MCF 10A (cell line): ENCODE measurements around the gene RSPH3. TPM values are rescaled to one million over a fixed set of nuclear protein-coding genes. Genes with fewer than 3 reads are reported as not detected.

ENCODE experiments used
- BruUV-seq: library from RNA; stranded (reverse); fragments of 400-500 nt; replicated peaks from 2 replicates; lab custom pipeline; 2021; lab: Mats Ljungman, UMichigan
- CTCF ChIA-PET: fragments of 300-600 bp; sonication (Branson Sonifier 250); formaldehyde crosslinking; extraction: SDS; loops from one replicate; lab custom pipeline; 2021; ENCODE audit warnings: antibody characterized with exemption, inconsistent platforms; lab: Yijun Ruan, JAX
- POLR2A ChIA-PET: fragments of 300-600, 350-650 bp; sonication (Branson Sonifier 250); formaldehyde crosslinking; extraction: SDS; loops from one replicate; lab custom pipeline; 2020; ENCODE audit warnings: antibody characterized with exemption, inconsistent platforms; lab: Yijun Ruan, JAX
- DNase-seq: peaks from one replicate; pipeline ENCODE4 v3.0.0-alpha.2; 2018; ENCODE audit not compliant: unreplicated experiment
- H3K27ac Mint-ChIP-seq: one replicate; pipeline ENCODE4 v1.8.0; 2022; ENCODE audit warnings: mild to moderate bottlenecking, low read depth, mixed read lengths; ENCODE audit not compliant: unreplicated experiment
- H3K27me3 Mint-ChIP-seq: one replicate; pipeline ENCODE4 v1.8.0; 2022; ENCODE audit warnings: mixed read lengths; ENCODE audit not compliant: insufficient read depth, unreplicated experiment
- H3K36me3 Mint-ChIP-seq: one replicate; pipeline ENCODE4 v1.8.0; 2022; ENCODE audit warnings: mild to moderate bottlenecking, moderate library complexity, mixed read lengths; ENCODE audit not compliant: insufficient read depth, unreplicated experiment
- H3K4me1 Mint-ChIP-seq: one replicate; pipeline ENCODE4 v1.8.0; 2022; ENCODE audit warnings: mixed read lengths; ENCODE audit not compliant: insufficient read depth, unreplicated experiment
- H3K4me3 Mint-ChIP-seq: one replicate; pipeline ENCODE4 v1.8.0; 2022; ENCODE audit warnings: mild to moderate bottlenecking, moderate library complexity, mixed read lengths; ENCODE audit not compliant: unreplicated experiment
- H3K9me3 Mint-ChIP-seq: one replicate; pipeline ENCODE4 v1.8.0; 2022; ENCODE audit warnings: mixed read lengths; ENCODE audit not compliant: unreplicated experiment
- CTCF ChIP-seq: fragments of 200-600 bp; IDR thresholded peaks from one replicate; pipeline ENCODE4 v1.8.0; 2022; ENCODE audit warnings: antibody characterized with exemption, mild to moderate bottlenecking; ENCODE audit not compliant: unreplicated experiment
- intact Hi-C: fragments of 100-400 bp; cut with micrococcal nuclease; formaldehyde crosslinking; loops from 2 replicates; pipeline ENCODE4 v1.14.1; 2022
- total RNA-seq: library from RNA; stranded (reverse); gene quantifications from 2 replicates; pipeline ENCODE4 v1.2.3, GENCODE V29; 2022

The RSPH3 gene
- total RNA-seq, 1 experiment from 2014 or later: 13.1 TPM

- Mint-ChIP-seq H3K27ac (no peak overlapping the region), H3K36me3 (peaks cover 6% of the 10 kb centered on the region), H3K27me3 (no peaks in the 10 kb centered on the region), H3K4me3 (no peak overlapping the region), H3K4me1 (peaks cover 6% of the 10 kb centered on the region), H3K9me3 (no peaks in the 10 kb centered on the region)
- DNase-seq: no peak
- ChIA-PET POLR2A (interaction anchor here (0.7 to 2.3 kb wide), 3 partner anchors 7 to 96 kb away, joined by 3 to 11 read pairs (median 3); partner anchors contain the start of gene RSPH3), CTCF (interaction anchor here (0.6 to 5.2 kb wide), 15 partner anchors 11 to 647 kb away, joined by 3 to 182 read pairs (median 4); partner anchors contain the start of gene TAGAP)
- TF ChIP-seq CTCF: no peak
- no TSS peak for BruUV-seq
- intact Hi-C loops: no loop called here
Observed at GRCh38 chr6:159007510-159007909, 7.5 kb upstream of the RSPH3 start.

GRCh38 chr6:159005436-159005835 lies 5.4 kb upstream of the RSPH3 start:
- TF ChIP-seq CTCF: no peak
- intact Hi-C loops: no loop called here
- no TSS peak for BruUV-seq

GRCh38 chr6:159004592-159004991 lies 4.6 kb upstream of the RSPH3 start:
- intact Hi-C loops: no loop called here
- BruUV-seq: no TSS peak
- Mint-ChIP-seq H3K36me3 (peaks cover 6% of the 10 kb centered on the region), H3K4me1 (peaks cover 16% of the 10 kb centered on the region), H3K27me3 (no peaks in the 10 kb centered on the region), H3K27ac (peak overlapping the region; percentile 14), H3K9me3 (no peaks in the 10 kb centered on the region), H3K4me3 (no peak overlapping the region)
- POLR2A ChIA-PET: interaction anchor here (1.0 kb wide), 1 partner anchor 9 kb away, joined by 3 read pairs; no protein-coding TSS in a partner anchor
- no peak for DNase-seq
- CTCF ChIA-PET: interaction anchor here (0.9 to 3.8 kb wide), 4 partner anchors 37 to 131 kb away, joined by 5 to 33 read pairs (median 6); no protein-coding TSS in a partner anchor
- TF ChIP-seq CTCF: no peak

More at GRCh38 chr6:159005436-159005835, 5.4 kb upstream of the RSPH3 start:
- CTCF ChIA-PET: interaction anchor here (0.6 to 3.8 kb wide), 6 partner anchors 17 to 130 kb away, joined by 3 to 33 read pairs (median 4); no protein-coding TSS in a partner anchor
- H3K4me3 Mint-ChIP-seq: no peak overlapping the region
- no peaks in the 10 kb centered on the region for H3K27me3 Mint-ChIP-seq
- no peak overlapping the region for H3K27ac Mint-ChIP-seq
- H3K9me3 Mint-ChIP-seq: no peaks in the 10 kb centered on the region
- H3K4me1 Mint-ChIP-seq: peaks cover 16% of the 10 kb centered on the region
- peaks cover 6% of the 10 kb centered on the region for H3K36me3 Mint-ChIP-seq
- POLR2A ChIA-PET: no interaction called here
- no peak for DNase-seq

- Mint-ChIP-seq H3K4me3 (peak overlapping the region; percentile 1), H3K4me1 (peaks cover 16% of the 10 kb centered on the region), H3K27me3 (no peaks in the 10 kb centered on the region), H3K27ac (peak overlapping the region; percentile 15), H3K9me3 (no peaks in the 10 kb centered on the region), H3K36me3 (peaks cover 6% of the 10 kb centered on the region)
- TF ChIP-seq CTCF: no peak
- POLR2A ChIA-PET: interaction anchor here (0.6 to 1.0 kb wide), 3 partner anchors 133 to 294 kb away, joined by 3 to 4 read pairs (median 4); partner anchors contain the start of gene EZR
- intact Hi-C loops: no loop called here
- peak; percentile 48 for DNase-seq
- CTCF ChIA-PET: interaction anchor here (0.5 to 3.8 kb wide), 4 partner anchors 102 to 137 kb away, joined by 3 to 33 read pairs (median 6); no protein-coding TSS in a partner anchor
- no TSS peak for BruUV-seq
Observed at GRCh38 chr6:159002432-159003155, 2.6 kb upstream of the RSPH3 start.
